Hepatocyte (in vitro differentiated cells): ENCODE data around the gene TENM4. TPM values are rescaled to one million over a fixed set of nuclear protein-coding genes. Genes with fewer than 3 reads are reported as not detected.

Source experiments
- DNase-seq: peaks from one replicate; pipeline ENCODE4 v3.0.0-alpha.2; 2016; ENCODE audit warnings: low spot score
- H2AFZ ChIP-seq: fragments of 200-600 bp; sonication (generic); 2 replicates; pipeline ENCODE4 v1.6.0; 2016; ENCODE audit warnings: antibody characterized with exemption, mild to moderate bottlenecking
- H3K27ac ChIP-seq: fragments of 200-600 bp; sonication (generic); 2 replicates; pipeline ENCODE4 v1.5.1; 2016; ENCODE audit warnings: mild to moderate bottlenecking
- H3K27me3 ChIP-seq: fragments of 200-600 bp; sonication (generic); 2 replicates; pipeline ENCODE4 v1.6.1; 2016
- H3K36me3 ChIP-seq: fragments of 200-600 bp; sonication (generic); replicated peaks from 2 replicates; pipeline ENCODE4 v1.5.1; 2016; ENCODE audit warnings: low read depth; ENCODE audit not compliant: insufficient read depth
- H3K4me1 ChIP-seq: fragments of 200-600 bp; sonication (generic); 2 replicates; pipeline ENCODE4 v1.5.1; 2016; ENCODE audit warnings: mild to moderate bottlenecking, moderate library complexity; ENCODE audit not compliant: insufficient read depth
- H3K4me2 ChIP-seq: fragments of 200-600 bp; sonication (generic); 2 replicates; pipeline ENCODE4 v1.6.0; 2016
- H3K4me3 ChIP-seq: fragments of 200-600 bp; sonication (generic); 2 replicates; pipeline ENCODE4 v1.5.1; 2016; ENCODE audit warnings: mild to moderate bottlenecking
- H3K79me2 ChIP-seq: fragments of 200-600 bp; sonication (generic); 2 replicates; pipeline ENCODE4 v1.6.0; 2017; ENCODE audit warnings: mild to moderate bottlenecking
- H3K9me2 ChIP-seq: fragments of 200-600 bp; sonication (generic); replicated peaks from 2 replicates; pipeline ENCODE4 v1.6.0; 2017; ENCODE audit warnings: mild to moderate bottlenecking; ENCODE audit not compliant: insufficient read depth
- H3K9me3 ChIP-seq: fragments of 200-600 bp; sonication (generic); 2 replicates; pipeline ENCODE4 v1.5.1; 2016; ENCODE audit warnings: low read depth, mild to moderate bottlenecking
- H4K20me1 ChIP-seq: fragments of 200-600 bp; sonication (generic); 2 replicates; pipeline ENCODE4 v1.6.0; 2016; ENCODE audit warnings: mild to moderate bottlenecking; ENCODE audit not compliant: insufficient read depth, poor library complexity, severe bottlenecking
- EZH2 ChIP-seq: fragments of 200-600 bp; sonication (generic); IDR thresholded peaks from 2 replicates; pipeline ENCODE4 v1.6.1; 2016; ENCODE audit warnings: antibody characterized with exemption, mild to moderate bottlenecking, borderline replicate concordance
- EZH2phosphoT487 ChIP-seq: fragments of 200-600 bp; sonication (generic); IDR thresholded peaks from one replicate; pipeline ENCODE4 v1.6.1; 2018; ENCODE audit warnings: antibody characterized with exemption, mild to moderate bottlenecking, low read depth, moderate library complexity; ENCODE audit not compliant: unreplicated experiment, severe bottlenecking
- WGBS: methylation state at CpG from one replicate; pipeline ENCODE4 v1.1.6; 2016; ENCODE audit warnings: low lambda C conversion rate; ENCODE audit errors: missing lambda C conversion rate; 5-methylcytosine and 5-hydroxymethylcytosine counted together
- polyA plus RNA-seq: library from polyadenylated mRNA; unstranded; fragments of >200 nt; fragmentation: Nextera tagmentation; extraction: Ambion mirVana; gene quantifications from 2 replicates; pipeline ENCODE4 v1.2.1, GENCODE V29; 2016
- total RNA-seq: library from RNA; depleted of rRNA; stranded (reverse); fragments of >200 nt; gene quantifications from 2 replicates; pipeline ENCODE4 v1.2.3, GENCODE V29; 2014
- TF ChIP-seq, protein P1 (sequence below): fragments of 200-600 bp; sonication (generic); IDR thresholded peaks from 2 replicates; pipeline ENCODE4 v1.5.1; 2016; ENCODE audit warnings: antibody characterized with exemption, mild to moderate bottlenecking; ENCODE audit not compliant: poor library complexity

TENM4 gene
- total and polyA plus RNA-seq, 2 experiments from 2014 or later, result 18.4 to 18.7 TPM

DNA sequence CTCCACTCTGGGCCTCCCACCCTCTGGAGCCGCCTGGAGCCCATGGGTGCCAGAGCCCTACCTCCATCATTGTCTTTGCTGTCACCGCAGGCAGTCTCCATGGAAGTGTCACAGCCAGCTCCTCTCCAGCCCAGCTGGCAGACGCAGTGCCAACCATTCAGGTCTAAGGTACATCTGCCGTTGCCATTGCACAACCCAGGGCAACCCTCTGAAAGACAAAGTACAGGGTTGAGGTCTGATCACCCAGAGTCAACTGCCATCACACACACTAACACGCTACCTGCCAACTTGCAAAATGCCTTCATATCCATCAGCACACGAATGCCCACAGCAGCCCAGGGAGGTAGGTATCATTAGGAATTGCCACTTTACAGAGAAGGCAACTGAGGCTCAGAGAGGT lies 669.9 kb downstream of the TENM4 start:
- no peaks in the 10 kb centered on the region for H3K9me3 ChIP-seq
- H3K4me1 ChIP-seq, result no peaks in the 10 kb centered on the region
- no peak overlapping the region for H2AFZ ChIP-seq
- H3K4me2 ChIP-seq, result no peak overlapping the region
- over 99% methylated on average over 6 of the region's 6 CpGs for WGBS
- no peak overlapping the region for H3K4me3 ChIP-seq
- no peak for TF ChIP-seq EZH2phosphoT487
- no peak for TF ChIP-seq EZH2
- TF ChIP-seq, protein P1, sequence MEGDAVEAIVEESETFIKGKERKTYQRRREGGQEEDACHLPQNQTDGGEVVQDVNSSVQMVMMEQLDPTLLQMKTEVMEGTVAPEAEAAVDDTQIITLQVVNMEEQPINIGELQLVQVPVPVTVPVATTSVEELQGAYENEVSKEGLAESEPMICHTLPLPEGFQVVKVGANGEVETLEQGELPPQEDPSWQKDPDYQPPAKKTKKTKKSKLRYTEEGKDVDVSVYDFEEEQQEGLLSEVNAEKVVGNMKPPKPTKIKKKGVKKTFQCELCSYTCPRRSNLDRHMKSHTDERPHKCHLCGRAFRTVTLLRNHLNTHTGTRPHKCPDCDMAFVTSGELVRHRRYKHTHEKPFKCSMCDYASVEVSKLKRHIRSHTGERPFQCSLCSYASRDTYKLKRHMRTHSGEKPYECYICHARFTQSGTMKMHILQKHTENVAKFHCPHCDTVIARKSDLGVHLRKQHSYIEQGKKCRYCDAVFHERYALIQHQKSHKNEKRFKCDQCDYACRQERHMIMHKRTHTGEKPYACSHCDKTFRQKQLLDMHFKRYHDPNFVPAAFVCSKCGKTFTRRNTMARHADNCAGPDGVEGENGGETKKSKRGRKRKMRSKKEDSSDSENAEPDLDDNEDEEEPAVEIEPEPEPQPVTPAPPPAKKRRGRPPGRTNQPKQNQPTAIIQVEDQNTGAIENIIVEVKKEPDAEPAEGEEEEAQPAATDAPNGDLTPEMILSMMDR, result no peak
- no peak for DNase-seq
- H3K36me3 ChIP-seq, result no peaks in the 10 kb centered on the region
- no peak overlapping the region for H3K27ac ChIP-seq
- no peaks in the 10 kb centered on the region for H4K20me1 ChIP-seq
- H3K27me3 ChIP-seq, result no peaks in the 10 kb centered on the region
- no peaks in the 10 kb centered on the region for H3K9me2 ChIP-seq
- no peaks in the 10 kb centered on the region for H3K79me2 ChIP-seq

DNA sequence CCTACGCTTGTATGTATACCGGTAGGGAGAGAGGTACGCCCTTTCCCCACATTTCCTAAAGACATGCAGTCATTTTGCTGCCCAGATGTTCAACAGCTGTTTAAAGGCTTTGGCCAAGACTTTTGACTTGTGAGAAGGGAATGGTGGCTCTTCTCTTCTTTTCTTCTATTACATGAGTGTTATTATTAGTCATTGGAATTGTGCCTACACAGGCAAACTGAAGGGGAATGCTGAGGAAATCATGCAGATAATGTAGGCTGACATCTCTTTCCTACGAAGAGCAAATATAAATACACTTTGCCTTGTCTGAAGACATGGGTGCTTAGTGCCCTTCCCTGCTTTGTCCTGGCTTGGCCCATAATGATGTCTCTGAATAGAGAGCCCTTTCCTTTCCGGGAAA lies 671.9 kb downstream of the TENM4 start:
- Histone ChIP-seq H2AFZ (no peak overlapping the region), H3K9me2 (no peaks in the 10 kb centered on the region), H3K4me2 (no peak overlapping the region), H3K27me3 (no peaks in the 10 kb centered on the region), H3K4me1 (no peaks in the 10 kb centered on the region), H3K27ac (no peak overlapping the region), H3K36me3 (no peaks in the 10 kb centered on the region), H3K79me2 (no peaks in the 10 kb centered on the region), H3K4me3 (no peak overlapping the region), H4K20me1 (no peaks in the 10 kb centered on the region), H3K9me3 (no peaks in the 10 kb centered on the region)
- no peak for DNase-seq
- WGBS, result 96% methylated on average over 5 of the region's 5 CpGs
- TF ChIP-seq, protein P1, result no peak
- TF ChIP-seq EZH2phosphoT487 (no peak), EZH2 (no peak)

DNA sequence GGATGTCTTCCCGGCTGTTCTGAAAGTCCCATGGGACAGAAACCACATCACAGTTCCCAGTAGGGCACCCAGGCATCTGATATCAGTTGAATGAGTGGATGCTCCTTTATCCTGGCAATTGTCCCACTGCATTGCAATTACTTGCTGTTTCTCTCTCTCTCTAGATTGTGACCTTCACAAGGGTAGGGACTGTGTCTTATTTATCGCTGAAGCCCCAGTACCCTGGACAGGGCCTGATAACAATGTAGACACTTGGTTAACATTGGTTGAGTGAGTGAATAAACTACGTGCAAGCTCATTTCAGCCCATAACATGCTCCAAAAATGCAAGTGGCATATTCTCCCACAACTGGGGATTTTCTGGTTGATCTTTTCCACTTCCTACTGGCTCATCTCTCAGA lies 672.5 kb downstream of the TENM4 start:
- 93% methylated on average over 3 of the region's 3 CpGs for WGBS
- TF ChIP-seq EZH2phosphoT487 (no peak), EZH2 (no peak)
- TF ChIP-seq, protein P1, result no peak
- H3K9me3 ChIP-seq, result no peaks in the 10 kb centered on the region
- H3K4me2 ChIP-seq, result no peak overlapping the region
- H2AFZ ChIP-seq, result no peak overlapping the region
- no peak for DNase-seq
- no peaks in the 10 kb centered on the region for H3K4me1 ChIP-seq
- no peak overlapping the region for H3K4me3 ChIP-seq
- no peaks in the 10 kb centered on the region for H3K27me3 ChIP-seq
- H3K36me3 ChIP-seq, result no peaks in the 10 kb centered on the region
- no peak overlapping the region for H3K27ac ChIP-seq
- H3K9me2 ChIP-seq, result no peaks in the 10 kb centered on the region
- no peaks in the 10 kb centered on the region for H4K20me1 ChIP-seq
- H3K79me2 ChIP-seq, result no peaks in the 10 kb centered on the region
